C4-2B (cell line): ENCODE data around the gene GMPS.

Experiments used
- ZFX ChIP-seq: fragments of 450-650 bp; IDR thresholded peaks from 2 replicates; pipeline ENCODE4 v1.6.1; 2017
- TF ChIP-seq, protein P1 (sequence below): fragments of 450-650 bp; conservative IDR thresholded peaks from 2 replicates; pipeline ENCODE4 v1.5.1; 2017; ENCODE audit warnings: mild to moderate bottlenecking

- TF ChIP-seq, protein P1, sequence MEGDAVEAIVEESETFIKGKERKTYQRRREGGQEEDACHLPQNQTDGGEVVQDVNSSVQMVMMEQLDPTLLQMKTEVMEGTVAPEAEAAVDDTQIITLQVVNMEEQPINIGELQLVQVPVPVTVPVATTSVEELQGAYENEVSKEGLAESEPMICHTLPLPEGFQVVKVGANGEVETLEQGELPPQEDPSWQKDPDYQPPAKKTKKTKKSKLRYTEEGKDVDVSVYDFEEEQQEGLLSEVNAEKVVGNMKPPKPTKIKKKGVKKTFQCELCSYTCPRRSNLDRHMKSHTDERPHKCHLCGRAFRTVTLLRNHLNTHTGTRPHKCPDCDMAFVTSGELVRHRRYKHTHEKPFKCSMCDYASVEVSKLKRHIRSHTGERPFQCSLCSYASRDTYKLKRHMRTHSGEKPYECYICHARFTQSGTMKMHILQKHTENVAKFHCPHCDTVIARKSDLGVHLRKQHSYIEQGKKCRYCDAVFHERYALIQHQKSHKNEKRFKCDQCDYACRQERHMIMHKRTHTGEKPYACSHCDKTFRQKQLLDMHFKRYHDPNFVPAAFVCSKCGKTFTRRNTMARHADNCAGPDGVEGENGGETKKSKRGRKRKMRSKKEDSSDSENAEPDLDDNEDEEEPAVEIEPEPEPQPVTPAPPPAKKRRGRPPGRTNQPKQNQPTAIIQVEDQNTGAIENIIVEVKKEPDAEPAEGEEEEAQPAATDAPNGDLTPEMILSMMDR: no peak
- TF ChIP-seq ZFX: no peak
These were observed 114.5 kb downstream of the GMPS start for GRCh38 chr3:155984791-155985417.
